HG02970 (cell line): ENCODE measurements around the gene DSCAML1.

Experiments
- ATAC-seq: cut with Tn5 transposase; IDR thresholded peaks from one replicate; pipeline ENCODE4 v1.9.1; 2021; ENCODE audit warnings: mild to moderate bottlenecking, moderate library complexity, moderate number of reproducible peaks; ENCODE audit not compliant: unreplicated experiment, low FRiP score

Gene DSCAML1, protein sequence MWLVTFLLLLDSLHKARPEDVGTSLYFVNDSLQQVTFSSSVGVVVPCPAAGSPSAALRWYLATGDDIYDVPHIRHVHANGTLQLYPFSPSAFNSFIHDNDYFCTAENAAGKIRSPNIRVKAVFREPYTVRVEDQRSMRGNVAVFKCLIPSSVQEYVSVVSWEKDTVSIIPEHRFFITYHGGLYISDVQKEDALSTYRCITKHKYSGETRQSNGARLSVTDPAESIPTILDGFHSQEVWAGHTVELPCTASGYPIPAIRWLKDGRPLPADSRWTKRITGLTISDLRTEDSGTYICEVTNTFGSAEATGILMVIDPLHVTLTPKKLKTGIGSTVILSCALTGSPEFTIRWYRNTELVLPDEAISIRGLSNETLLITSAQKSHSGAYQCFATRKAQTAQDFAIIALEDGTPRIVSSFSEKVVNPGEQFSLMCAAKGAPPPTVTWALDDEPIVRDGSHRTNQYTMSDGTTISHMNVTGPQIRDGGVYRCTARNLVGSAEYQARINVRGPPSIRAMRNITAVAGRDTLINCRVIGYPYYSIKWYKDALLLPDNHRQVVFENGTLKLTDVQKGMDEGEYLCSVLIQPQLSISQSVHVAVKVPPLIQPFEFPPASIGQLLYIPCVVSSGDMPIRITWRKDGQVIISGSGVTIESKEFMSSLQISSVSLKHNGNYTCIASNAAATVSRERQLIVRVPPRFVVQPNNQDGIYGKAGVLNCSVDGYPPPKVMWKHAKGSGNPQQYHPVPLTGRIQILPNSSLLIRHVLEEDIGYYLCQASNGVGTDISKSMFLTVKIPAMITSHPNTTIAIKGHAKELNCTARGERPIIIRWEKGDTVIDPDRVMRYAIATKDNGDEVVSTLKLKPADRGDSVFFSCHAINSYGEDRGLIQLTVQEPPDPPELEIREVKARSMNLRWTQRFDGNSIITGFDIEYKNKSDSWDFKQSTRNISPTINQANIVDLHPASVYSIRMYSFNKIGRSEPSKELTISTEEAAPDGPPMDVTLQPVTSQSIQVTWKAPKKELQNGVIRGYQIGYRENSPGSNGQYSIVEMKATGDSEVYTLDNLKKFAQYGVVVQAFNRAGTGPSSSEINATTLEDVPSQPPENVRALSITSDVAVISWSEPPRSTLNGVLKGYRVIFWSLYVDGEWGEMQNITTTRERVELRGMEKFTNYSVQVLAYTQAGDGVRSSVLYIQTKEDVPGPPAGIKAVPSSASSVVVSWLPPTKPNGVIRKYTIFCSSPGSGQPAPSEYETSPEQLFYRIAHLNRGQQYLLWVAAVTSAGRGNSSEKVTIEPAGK (N-terminal part only)

DNA sequence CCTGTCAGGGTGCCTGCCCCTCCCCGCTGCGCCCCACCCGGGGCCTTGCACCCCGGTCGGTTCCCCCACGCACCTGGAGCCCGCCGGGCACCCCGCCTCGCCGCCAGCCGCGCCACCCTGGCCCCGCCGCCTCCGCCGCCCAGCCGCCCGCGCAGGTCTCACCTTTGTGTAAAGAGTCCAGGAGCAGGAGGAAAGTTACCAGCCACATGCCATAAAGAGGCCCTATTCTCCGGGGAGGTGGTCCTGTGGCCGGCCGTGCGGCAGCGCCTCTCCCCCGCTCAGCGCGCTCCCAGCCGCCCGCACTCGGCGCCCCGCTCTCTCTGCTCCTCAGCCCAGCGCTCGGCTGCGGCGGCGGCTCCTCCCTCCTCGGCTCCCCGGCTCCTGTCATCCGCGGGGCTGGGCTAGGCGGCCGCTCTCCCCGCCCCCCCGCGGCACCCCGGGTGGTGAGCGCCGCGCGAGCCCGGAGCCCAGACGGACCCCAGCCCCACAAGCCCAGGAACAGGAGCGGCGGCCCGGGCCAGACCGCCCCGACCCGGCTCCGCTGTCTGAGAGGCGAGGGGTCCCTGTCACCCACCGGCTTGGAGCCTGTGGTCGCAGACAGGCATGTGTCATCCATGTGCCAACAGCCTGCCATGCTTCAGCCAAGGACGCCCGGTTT lies at the start of gene DSCAML1:
TSS of gene DSCAML1 (minus strand) at position 345 of the 658 bp plus-strand sequence. CDS start at position 208, 137 bp downstream.
- ATAC-seq, result no peak

DNA sequence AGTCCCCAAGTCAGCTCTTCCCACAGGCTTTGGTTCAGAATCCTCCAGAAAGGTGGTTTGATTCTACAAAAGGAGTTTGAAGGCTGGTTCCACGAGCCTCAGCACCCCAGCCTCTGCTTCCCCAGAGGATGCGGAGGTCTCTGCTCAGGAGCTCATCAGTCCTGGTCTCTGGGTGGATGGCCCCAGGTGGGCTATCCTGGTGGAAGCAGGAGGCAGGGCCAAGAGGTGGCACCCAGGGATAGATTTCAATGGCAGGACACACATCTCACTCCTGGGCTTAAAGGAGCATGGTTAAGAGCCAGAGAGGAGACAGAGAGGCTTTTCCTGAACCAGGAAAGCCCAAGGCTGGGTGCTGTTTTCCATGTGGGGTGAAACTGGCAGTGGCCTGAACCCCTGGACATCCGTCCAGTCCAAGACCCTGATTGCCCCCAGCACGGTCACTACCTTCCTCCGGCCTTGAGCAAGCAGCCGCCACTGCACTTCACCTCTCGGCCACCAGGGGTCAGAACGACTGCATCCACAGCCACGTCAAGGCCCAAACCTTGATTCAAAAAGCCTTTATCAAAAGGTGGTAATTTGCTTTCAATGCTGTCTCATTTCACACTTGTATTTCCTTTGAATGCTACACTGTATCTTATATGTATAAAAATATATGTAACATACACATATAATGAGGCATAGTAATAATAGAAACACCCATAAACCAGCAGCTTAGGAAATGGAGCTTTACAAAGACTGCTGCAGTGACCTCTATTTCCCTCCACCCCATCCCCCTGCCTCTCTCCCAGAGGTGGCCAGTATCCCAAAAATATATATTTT lies 46.9 kb upstream of the DSCAML1 start:
- ATAC-seq, result no peak

DNA sequence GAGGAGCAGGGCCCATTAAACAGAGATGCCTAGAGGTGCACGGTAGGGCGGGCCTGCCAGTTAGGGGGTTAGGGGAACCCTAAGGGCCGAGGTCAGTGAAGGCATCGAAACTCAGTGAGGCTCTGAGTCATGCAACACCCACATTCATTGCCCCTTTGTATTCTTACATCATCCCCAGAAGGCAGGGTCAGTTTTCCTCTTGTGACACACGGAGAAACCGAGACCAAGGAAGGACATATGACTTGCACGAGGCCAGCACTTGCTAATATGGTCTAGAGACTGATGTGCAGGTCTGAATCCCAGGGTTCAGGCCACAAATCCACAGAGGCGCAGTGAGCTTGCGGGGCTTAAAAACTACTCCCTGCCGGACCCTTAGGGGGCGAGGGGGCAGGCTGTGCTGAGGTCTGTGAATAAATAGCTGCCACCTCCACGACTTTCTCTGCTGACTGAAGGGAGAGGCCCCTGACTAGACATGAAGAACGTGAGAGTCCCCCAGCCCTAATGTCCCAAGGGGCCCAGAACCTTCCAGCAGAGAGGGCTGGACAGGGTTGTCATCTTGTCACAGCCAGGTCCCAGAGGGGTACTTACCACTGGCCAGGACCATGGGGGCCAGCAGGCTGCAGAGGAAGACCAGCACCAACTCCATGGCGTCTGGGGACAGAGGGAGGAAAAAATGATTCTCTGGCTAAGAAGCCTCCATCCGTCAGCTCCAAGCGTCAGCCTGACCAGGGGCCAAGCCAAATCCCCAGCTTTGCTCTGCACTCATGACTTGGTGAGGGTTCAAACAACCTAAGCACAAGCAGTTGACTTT lies 45.3 kb upstream of the DSCAML1 start:
- ATAC-seq, result no peak

DNA sequence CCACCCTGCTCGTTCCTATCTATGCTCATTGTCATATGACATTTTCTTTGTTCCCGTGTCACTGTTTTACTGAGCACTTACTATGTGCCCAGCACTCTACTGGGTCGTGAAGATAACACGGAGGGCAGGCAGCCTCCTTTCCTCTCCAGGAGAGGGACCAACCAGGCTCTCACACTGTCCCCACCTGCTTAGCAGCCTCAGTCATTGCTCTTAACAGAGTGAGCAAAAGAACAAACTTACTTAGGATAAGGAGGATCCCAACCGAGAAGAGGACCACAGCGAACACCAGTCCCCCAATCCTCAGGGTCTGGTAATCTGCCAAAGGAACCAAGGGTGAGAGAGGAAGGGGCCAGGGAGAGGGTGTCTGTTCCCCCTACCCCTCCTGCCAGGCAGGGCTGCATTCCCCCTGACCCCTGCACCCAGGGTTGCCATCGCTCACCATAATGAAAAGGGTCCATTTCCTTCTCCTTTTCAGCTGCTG lies 44.6 kb upstream of the DSCAML1 start:
- no peak for ATAC-seq

DNA sequence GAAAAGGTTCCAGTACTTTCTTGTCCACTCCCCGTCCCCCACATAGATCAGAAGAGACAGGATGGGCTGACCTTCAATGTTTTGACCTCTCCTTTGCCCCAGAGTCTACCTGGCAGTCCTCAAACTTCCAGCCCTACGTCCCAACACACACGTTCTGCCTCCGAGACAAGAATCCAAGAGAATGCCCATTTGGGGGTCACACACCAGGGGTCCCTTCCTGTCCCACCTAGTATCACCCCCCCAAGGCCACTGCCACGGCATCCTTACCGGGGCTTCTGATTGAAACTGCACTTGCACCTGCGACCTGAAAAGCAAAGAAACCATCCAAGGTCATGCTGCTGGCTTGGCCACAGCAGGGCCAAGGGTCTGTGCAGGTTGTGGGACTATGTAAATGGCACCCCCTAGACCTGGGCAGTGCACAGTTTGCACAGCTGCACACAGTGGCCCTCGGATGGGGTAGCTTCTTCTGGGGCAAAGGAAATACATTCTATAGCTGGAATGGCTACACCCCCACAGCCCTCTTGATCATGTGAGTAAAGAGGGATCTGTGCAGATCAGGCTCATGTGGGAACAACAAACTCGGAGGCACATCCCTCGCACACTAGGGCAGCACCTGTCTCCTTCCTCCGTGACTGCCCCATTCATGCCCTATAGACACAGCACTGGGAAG lies 44.0 kb upstream of the DSCAML1 start:
- no peak for ATAC-seq

DNA sequence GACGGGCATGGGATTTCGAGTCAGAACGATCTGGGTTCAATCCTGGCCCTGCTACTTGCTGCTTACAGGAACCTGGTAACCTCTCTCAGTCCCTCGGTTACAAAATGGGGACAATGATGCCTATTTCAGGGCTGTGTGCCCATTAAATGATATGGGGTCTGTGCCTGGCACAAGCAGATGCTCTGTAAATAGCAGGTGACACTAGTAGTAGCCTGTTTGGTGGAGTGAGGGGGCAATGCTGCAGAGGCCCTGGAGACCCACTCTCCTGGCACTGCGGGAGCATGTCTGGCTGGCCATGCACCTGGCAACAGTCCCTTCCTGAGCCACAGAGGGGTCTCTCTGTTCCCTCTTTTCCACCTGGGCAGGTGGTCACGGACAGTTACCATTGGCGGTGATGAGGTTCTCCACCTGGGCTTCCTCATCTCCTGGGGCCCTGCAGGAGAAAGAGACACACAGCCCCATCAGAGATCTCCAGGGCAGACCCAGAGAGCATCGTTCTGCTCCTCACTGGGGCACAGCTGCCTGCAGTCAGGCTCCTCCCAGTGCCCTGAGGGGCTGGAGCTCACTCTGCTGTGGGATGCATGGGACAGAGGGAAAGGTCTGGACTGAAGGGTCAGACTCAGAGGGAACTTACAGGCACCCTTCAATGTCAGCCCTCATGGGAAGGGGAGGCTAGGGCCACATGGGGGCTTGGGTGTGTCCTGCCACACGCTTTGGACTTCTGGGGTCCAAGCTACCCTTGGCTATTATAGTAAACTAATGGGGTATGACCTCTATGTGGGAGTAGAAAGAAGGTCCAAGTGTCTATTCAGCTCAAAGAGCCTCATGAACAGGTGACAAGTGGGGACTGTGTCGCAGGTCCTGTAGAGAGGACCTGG lies 43.2 kb upstream of the DSCAML1 start:
- no peak for ATAC-seq

DNA sequence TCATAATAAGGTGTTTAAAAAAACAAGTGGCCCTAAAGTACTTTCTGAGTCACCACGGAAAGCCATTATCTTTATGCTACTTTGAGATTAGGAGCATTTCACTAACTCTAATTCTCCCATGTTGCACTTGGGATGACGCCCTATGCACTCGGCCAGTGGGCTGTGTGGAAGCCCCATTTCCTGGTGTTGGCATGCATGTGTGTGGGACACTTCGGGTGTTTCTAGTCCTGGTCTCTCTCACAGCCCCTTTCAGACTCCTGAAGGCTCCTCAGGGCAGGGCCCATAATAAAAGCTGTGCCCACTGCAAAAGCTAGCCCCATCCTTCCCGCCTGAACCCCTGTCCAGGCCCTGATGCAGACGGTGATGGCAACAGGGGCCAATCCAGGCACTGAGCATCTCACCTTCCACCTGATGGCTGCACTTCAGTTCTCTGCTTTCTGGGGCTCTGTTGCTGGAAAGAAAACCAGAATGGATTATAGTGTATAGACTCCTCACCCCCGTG lies 42.4 kb upstream of the DSCAML1 start:
- no peak for ATAC-seq

DNA sequence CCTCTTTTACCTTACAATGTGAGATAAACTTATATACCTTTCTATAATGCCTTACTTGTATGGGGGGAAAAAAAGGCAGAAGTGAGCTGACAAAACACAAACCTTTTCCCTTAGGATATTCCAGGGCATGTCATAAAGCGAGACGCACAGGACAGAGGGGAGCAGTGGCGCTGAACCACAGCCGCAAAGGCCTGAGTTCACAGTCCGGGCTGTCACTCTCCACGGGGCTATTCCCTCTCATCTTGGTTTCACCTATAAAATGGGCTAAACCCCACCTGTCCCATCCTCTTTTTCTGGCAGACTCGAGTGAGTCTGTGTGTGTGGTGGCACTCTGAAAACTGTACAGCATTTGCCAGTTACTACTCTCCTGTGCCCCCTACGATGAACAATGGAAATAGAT lies 41.9 kb upstream of the DSCAML1 start:
- no peak for ATAC-seq

DNA sequence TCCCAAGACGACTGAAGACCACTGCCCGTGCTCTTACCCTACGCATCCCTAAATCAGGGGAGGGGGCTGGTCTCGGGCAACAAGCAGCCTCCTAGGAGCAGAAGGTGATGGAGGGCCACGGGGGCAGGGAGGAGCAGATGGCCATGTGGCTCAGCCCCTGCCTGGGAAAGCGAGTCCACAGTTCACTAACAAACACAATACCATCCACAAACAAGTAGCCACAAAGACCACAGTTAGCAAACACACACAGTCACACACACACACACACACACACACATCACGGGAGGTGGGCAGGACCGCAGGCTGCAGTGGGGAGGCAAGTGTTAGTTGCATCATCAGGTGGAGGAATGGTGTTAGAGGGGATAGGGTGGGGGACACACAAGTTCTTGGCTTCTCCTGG lies 40.8 kb upstream of the DSCAML1 start:
- ATAC-seq, result no peak

DNA sequence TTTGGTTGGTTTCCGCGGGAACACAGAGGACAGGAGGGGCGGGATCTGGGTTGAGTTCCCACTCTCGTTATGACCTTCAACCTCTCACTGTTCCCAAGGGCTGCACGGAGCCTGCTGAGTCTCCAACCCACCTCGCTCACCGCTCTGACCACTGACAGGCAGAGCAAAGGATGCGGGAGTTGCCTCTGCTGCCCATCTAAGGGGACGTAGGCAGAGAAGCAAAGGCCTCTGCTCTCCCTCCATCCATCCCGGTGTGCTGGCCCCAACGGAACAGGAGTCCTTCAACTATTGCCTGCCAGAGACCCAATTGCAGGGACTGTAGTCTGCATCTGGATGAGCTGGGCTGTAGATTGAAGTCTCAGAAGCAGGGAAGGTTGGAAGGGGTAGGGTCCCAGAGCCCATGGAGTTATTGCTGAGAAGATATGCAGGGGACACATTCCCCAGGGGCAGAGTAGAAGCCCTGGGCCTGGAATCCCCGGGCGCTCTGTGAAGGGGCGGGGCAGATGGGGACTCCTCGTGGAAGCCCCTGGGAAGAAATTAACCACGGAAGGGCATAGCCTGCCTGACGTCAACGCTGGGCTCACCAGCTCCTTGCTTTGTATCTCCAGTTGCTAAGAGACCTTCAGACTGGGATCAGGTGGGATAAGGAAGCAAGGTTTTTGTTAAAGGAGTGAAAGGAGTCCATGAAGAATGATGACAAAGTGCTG lies 40.2 kb upstream of the DSCAML1 start:
- ATAC-seq, result no peak

DNA sequence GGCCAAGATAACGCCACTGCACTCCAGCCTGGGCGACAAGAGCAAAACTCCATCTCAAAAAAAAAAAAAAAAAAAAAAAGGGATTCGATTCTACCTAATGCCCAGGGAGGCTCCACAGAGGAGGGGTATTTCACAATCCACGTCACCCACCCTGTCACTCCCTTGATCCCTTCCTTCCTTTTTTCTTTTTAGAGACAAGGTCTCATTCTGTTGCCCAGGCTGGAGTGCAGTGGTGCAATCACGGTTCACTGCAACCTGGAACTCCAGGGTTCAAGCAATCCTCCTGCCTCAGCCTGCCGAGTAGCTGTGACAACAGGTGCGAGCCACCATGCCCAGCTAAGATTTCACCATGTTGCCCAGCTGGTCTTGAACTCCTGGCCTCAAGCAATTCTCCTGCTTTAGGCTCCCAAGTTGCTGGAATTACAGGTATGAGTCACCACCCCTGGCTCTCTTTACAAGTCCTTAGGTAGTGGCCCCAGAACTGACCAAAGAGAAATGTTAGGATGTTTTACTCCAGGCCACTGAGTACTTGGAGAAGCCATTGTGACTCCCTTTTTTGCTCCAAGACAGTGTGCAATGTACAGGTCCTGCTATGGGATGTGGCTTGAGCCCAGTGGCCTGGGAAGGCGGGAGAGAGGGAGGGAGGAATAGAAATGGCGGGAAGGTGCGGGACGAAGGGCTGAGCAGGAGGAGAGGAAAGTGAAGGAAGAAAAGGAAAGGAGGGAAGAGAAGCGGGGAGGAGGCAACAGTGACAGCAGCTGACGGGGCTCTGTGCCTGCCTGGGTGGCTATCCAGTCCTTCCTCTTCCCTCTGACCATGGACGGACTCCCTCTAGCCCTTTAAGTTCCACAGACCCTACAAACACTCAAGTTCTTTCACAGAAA lies 39.3 kb upstream of the DSCAML1 start:
- ATAC-seq, result no peak

DNA sequence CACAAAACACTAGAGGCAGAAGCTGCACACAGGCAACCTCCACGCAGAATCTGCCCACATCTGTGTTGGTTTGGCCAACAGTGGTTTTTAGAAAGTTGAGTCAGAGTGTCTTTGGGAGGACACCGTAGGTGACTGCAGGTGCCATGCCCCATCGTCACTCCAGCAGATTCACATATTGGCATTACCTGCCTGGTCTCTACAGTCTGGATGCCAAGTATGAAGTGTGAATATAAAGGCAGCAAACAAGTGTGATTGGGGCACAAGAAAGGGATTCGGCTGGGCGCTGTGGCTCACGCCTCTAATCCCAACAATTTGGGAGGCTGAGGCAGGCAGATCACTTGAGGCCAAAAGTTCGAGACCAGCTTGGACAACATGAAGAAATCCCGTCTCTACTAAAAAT lies 38.6 kb upstream of the DSCAML1 start:
- ATAC-seq, result no peak

DNA sequence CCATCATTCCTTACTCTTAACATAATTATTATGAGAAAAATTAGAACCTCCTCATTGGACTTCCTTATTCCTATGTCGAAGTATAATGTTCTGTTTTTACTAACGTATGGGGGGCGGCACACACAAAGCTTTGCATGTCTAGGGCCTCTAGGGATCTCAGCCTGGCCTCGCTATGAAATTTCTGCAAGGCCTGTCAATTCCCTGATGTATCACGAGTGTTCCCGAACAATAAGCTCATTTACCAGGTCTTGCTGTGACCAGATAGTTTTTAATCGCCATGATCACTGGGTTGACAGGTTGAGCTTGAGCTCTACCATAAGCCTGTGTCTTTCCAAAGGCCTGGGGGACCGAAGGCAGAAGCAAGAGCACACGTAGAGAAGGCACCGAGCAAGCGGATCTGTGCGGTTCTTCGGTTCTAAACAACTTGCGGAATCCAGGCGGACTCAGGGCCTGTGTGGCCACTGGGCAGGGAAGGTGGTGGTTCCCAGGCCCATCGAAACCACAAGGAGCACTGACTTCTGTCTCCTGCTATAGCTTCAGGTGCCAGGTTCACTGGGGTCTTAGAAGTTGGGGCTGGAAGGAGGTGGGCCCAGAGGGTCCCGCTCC lies 37.9 kb upstream of the DSCAML1 start:
- ATAC-seq, result no peak

DNA sequence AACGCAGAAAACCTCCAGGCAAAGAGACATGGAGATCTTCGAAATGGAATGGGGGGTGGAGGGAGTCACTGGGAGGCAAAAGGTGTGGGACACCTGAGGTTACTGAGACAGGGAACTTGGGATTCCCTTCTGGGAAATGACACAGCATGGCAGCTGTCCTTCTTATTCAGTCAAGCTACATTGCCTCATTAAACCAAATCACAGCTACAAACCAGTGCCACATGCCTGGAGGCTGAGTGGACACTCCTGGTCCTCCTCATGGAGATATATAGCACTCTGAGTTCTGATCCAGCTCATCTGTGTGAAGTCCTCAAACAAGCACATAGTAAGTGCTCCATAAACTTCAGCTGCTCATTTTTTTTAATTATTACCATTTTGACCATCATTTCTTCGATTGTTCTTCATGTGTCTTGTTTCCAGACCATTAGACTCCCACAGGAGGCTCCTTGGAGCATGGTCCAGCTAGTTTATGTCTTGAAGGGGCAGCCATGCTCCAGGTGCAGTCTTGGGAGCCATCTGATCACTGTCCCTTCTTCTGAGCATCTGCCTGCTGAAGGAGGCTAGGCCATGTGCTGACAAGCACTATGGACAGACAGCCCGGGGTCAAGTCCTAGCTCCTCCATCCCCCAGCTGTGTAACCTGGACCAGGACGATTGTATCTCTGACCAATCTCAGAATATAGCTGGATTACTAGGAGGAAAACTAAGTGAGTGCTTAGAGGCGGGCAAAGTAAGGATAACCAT lies 37.2 kb upstream of the DSCAML1 start:
- ATAC-seq, result no peak
